ENCODE measurements around the gene OPCML.

OPCML gene

DNA sequence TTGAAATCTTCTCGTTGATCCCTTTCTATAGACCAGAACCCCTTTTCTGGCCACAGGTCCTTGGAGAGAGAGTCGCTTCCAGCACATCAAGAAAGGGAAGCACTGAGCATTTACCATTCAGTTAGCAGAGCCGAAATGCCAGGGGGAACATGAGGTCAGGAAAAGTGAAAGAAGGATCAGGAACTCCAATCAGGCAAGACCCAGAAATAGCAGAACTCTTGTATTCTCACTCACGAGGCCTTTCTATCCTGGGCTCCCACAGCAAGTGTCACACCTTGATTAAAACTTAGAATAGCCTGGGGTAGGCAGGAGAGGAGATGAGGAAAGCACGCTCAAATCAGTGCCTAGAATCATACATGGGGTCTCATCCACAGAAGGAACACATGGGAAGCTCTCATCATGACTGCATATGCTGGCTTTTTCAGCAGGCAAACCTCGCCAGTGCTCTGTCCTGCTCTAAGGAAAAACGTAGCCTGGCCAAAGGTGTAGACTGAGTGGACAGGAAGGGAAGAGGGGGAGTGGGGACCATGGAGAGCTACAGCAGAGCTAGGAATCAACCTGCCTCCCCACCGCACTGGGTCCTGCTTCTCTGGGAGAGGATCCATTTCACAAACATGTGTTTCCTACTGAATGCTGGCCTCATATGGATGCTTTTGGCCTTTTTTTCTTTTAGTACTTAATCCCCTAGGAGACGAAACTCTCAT lies 40.5 kb downstream of the OPCML start:
- TF ChIP-seq, protein P1, sequence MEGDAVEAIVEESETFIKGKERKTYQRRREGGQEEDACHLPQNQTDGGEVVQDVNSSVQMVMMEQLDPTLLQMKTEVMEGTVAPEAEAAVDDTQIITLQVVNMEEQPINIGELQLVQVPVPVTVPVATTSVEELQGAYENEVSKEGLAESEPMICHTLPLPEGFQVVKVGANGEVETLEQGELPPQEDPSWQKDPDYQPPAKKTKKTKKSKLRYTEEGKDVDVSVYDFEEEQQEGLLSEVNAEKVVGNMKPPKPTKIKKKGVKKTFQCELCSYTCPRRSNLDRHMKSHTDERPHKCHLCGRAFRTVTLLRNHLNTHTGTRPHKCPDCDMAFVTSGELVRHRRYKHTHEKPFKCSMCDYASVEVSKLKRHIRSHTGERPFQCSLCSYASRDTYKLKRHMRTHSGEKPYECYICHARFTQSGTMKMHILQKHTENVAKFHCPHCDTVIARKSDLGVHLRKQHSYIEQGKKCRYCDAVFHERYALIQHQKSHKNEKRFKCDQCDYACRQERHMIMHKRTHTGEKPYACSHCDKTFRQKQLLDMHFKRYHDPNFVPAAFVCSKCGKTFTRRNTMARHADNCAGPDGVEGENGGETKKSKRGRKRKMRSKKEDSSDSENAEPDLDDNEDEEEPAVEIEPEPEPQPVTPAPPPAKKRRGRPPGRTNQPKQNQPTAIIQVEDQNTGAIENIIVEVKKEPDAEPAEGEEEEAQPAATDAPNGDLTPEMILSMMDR (IDR thresholded peaks at IDR 0.05; ENCODE audit: insufficient read depth, low read depth, low read length, missing control alignments): no peak
- DNase-seq (ENCODE audit: low read depth): no peak
- H3K4me3 ChIP-seq (ENCODE audit: low read length): no peak overlapping the region

DNA sequence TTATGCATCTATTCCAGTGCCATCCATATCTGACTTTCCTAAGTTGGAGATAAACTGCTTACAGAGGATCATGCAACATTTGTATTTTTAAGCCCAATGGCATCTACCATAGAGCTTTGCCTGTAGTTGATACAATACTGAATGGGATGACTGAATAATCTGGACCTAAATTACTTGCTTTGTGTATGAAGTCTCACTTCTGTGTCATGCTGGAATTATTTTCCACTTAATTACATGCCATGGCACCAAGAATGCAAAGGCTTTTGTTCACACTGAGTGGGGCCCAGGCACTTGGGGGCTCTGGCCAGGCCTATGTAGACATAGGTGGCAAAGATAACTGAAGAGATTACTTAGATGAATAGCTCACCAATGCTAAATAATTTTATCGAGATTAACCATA lies 51.6 kb downstream of the OPCML start:
- H3K4me3 ChIP-seq (ENCODE audit: low read length): no peak overlapping the region
- TF ChIP-seq, protein P1 (IDR thresholded peaks at IDR 0.05; ENCODE audit: insufficient read depth, low read depth, low read length, missing control alignments): no peak
- no peak for DNase-seq (ENCODE audit: low read depth)

DNA sequence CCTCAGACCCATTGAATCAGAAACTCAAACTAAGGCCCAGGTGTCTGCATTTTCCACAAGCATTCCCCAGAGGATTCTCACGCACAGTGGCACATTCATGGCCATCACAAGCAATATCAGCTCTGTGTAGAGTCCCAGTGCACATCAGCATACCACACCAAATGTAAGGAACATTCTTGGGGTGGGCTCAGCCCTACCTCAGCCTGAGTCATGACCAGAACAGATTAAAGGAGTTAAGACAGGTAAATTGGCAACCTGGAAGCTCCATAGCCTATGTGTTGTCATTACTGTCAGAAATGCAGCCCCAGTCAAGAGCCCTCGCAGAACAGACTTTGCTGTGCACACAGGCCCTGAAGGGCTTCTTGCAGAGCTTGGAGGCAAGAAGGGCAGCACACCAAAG lies 53.1 kb downstream of the OPCML start:
- TF ChIP-seq, protein P1 (IDR thresholded peaks at IDR 0.05; ENCODE audit: insufficient read depth, low read depth, low read length, missing control alignments): no peak
- no peak overlapping the region for H3K4me3 ChIP-seq (ENCODE audit: low read length)
- DNase-seq (ENCODE audit: low read depth): no peak

DNA sequence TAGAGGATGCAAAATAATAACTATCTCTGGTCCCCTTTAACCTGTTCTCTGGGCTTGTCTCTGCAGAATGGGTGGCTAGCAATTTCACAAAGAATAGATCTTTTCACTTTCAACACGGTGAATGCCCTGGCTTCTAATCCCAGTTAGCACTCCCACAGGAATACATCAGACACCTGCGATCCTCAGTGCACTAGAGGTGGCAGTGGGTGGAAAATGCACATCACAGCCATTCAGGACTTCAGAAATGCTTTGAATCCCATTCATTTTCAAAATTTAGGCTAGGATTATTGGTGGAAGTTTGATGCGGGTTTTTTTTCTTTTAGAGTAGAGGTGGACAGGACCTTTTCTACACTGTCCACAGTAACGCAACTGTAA lies 55.1 kb downstream of the OPCML start:
- no peak overlapping the region for H3K4me3 ChIP-seq (ENCODE audit: low read length)
- DNase-seq (ENCODE audit: low read depth): no peak
- TF ChIP-seq, protein P1 (IDR thresholded peaks at IDR 0.05; ENCODE audit: insufficient read depth, low read depth, low read length, missing control alignments): no peak

DNA sequence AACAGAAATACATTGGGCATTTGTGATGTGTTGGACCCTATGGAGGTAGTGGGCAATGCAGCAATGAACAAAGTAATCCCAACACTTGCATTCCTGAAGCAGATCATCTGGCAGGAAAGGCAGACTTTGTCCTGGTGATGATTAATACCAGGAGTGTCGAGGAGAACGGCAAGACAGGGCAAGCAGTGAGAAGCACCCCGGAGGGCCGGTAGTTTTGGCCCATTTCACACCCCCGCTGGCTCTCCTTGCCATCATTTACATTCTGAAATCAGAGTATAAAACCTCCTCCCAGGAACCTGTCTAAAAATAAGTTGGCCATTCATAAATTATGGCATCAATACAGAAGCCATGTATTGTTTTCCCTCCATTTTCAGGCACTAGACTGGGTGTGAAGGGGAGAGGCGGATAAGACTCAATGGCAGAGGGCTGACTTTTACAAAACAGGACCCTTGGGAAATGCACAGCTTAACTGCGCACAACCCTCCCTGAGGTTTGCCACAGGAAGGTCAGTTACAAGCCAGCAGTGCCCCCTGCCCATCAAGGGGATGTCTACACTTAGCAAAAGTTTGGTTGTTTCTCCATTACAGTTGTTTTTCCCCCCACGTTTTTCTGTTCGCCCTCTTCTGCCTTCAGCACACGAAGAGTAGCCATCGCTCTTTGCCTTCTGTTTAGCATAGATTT lies 55.6 kb downstream of the OPCML start:
- peak; percentile 67 for DNase-seq (ENCODE audit: low read depth)
- TF ChIP-seq, protein P1 (IDR thresholded peaks at IDR 0.05; ENCODE audit: insufficient read depth, low read depth, low read length, missing control alignments): no peak
- no peak overlapping the region for H3K4me3 ChIP-seq (ENCODE audit: low read length)

DNA sequence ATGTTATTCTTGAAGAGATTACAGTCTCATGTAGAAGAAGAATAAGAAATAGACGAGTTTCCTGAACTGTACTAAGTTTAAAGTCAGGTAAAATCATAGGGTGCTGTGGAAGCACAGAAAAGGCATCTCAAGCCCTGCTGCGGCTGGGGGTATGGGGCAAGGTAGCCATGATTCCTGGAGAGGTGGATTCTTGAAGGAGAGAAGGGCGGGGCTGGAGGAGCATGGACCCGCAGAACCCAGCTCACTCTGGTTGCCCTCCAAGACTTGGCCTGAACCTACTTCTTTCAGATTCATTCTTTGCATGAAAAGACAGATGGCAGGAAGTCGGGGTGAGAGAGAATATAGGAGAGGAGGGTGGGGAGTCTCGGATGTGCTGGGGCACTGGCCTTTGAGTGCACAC lies 57.8 kb downstream of the OPCML start:
- H3K4me3 ChIP-seq (ENCODE audit: low read length): no peak overlapping the region
- DNase-seq (ENCODE audit: low read depth): no peak
- TF ChIP-seq, protein P1 (IDR thresholded peaks at IDR 0.05; ENCODE audit: insufficient read depth, low read depth, low read length, missing control alignments): no peak

DNA sequence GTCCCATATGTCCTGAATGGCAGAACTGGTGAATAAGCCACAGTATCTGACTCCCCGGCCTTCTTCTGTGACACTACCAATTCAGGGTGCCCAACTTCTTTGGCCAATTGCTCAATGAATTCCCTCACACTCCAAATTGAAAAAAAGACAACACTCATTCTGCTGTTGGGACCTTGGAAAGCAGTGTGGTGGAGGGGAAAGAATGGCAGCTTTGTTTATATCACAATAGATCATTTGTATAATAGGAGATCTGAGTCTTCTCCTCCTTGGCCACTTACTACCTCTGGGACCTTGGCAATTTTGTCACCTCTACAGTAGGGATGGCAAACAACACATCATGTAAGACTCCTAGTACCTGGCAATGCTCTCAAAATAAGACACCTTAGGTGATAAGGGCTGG lies 64.6 kb downstream of the OPCML start:
- no peak overlapping the region for H3K4me3 ChIP-seq (ENCODE audit: low read length)
- TF ChIP-seq, protein P1 (IDR thresholded peaks at IDR 0.05; ENCODE audit: insufficient read depth, low read depth, low read length, missing control alignments): no peak
- DNase-seq (ENCODE audit: low read depth): no peak

Measured in epithelial cell of esophagus (primary cell).